Endothelial cell of umbilical vein (primary cell): ENCODE measurements around the gene NFATC1.

Experiments used
- CTCF ChIP-seq, 2 donors: IDR thresholded peaks; 1 replicate in 1 of 2; 2 replicates in 1 of 2; pipeline ENCODE4 v1.5.1; 2011; ENCODE audit warnings: low read length in 2 of 2, mild to moderate bottlenecking in 2 of 2, moderate library complexity in 2 of 2, control low read depth in 1 of 2, inconsistent platforms in 1 of 2, low read depth in 1 of 2; ENCODE audit not compliant: insufficient read depth in 1 of 2; ENCODE audit errors: extremely low read depth in 1 of 2
- JUN ChIP-seq: IDR thresholded peaks from 2 replicates; pipeline ENCODE4 v1.6.1; 2011; ENCODE audit warnings: borderline replicate concordance, low read depth; ENCODE audit not compliant: insufficient read length, insufficient read depth
- POLR2A ChIP-seq: IDR thresholded peaks from 2 replicates; pipeline ENCODE4 v1.6.1; 2012; ENCODE audit warnings: low read depth, mild to moderate bottlenecking, control low read depth, low read length

- TF ChIP-seq POLR2A (no peak), CTCF (IDR thresholded peaks at IDR 0.05; ENCODE audit: extremely low read depth in 1 of 2, insufficient read depth in 1 of 2, low read depth in 1 of 2, low read length in 2 of 2) (no peak), JUN (no peak)
These were observed 120.2 kb downstream of the NFATC1 start for GRCh38 chr18:79515944-79516351.
